Measurements from ENCODE around the gene DNASE1. TPM values are rescaled to one million over a fixed set of nuclear protein-coding genes. Genes with fewer than 3 reads are reported as not detected.

The DNASE1 gene
- total and polyA plus RNA-seq, 4 donors = 5.5 to 39.5 (median 8.3) TPM

GRCh38 chr16:3664187-3664896 lies 9.9 kb downstream of the DNASE1 start:
- WGBS, 2 donors = 96 to 97% methylated on average over 31 of the region's 31 CpGs
- H3K36me3 ChIP-seq (ENCODE audit: control insufficient read depth in 4 of 4, insufficient read depth in 4 of 4, low read length in 4 of 4) = peaks cover 6 to 62% (median 22%) of the 10 kb centered on the region in 4 donors
- no peak overlapping the region for H3K4me3 ChIP-seq
- H3K4me1 ChIP-seq (ENCODE audit: control insufficient read depth in 5 of 5, insufficient read depth in 5 of 5, low read length in 5 of 5) = no peaks in the 10 kb centered on the region
- H3K27me3 ChIP-seq (ENCODE audit: control insufficient read depth in 3 of 3, insufficient read depth in 3 of 3, low read length in 2 of 3) = no peaks in the 10 kb centered on the region
- no peak overlapping the region for H3K27ac ChIP-seq (ENCODE audit: low read depth in 1 of 2, low read length in 1 of 2)
- H3K9ac ChIP-seq (ENCODE audit: insufficient read depth in 1 of 2, low read length in 2 of 2) = no peak overlapping the region
- H3K9me3 ChIP-seq (ENCODE audit: control insufficient read depth in 4 of 4, insufficient read depth in 3 of 4, low read length in 3 of 4) = no peaks in the 10 kb centered on the region
- DNase-seq (no peak), ATAC-seq (ENCODE audit: insufficient read depth, low FRiP score) (no peak)
- no peak for TF ChIP-seq CTCF (IDR thresholded peaks at IDR 0.05; ENCODE audit: control extremely low read depth, extremely low read depth)

GRCh38 chr16:3665508-3665907 lies 11.0 kb downstream of the DNASE1 start:
- 74 to 79% methylated on average over 6 of the region's 6 CpGs for WGBS, 2 donors
- TF ChIP-seq CTCF (IDR thresholded peaks at IDR 0.05; ENCODE audit: control extremely low read depth, extremely low read depth) = no peak
- Histone ChIP-seq H3K9me3 (ENCODE audit: control insufficient read depth in 4 of 4, insufficient read depth in 3 of 4, low read length in 3 of 4) (no peaks in the 10 kb centered on the region), H3K4me1 (ENCODE audit: control insufficient read depth in 5 of 5, insufficient read depth in 5 of 5, low read length in 5 of 5) (no peaks in the 10 kb centered on the region), H3K4me3 (no peak overlapping the region), H3K27ac (ENCODE audit: low read depth in 1 of 2, low read length in 1 of 2) (no peak overlapping the region), H3K36me3 (ENCODE audit: control insufficient read depth in 4 of 4, insufficient read depth in 4 of 4, low read length in 4 of 4) (peaks cover 3 to 54% (median 14%) of the 10 kb centered on the region in 4 donors), H3K9ac (ENCODE audit: insufficient read depth in 1 of 2, low read length in 2 of 2) (no peak overlapping the region), H3K27me3 (ENCODE audit: control insufficient read depth in 3 of 3, insufficient read depth in 3 of 3, low read length in 2 of 3) (no peaks in the 10 kb centered on the region)
- DNase-seq = no peak
- ATAC-seq (ENCODE audit: insufficient read depth, low FRiP score) = no peak

DNA sequence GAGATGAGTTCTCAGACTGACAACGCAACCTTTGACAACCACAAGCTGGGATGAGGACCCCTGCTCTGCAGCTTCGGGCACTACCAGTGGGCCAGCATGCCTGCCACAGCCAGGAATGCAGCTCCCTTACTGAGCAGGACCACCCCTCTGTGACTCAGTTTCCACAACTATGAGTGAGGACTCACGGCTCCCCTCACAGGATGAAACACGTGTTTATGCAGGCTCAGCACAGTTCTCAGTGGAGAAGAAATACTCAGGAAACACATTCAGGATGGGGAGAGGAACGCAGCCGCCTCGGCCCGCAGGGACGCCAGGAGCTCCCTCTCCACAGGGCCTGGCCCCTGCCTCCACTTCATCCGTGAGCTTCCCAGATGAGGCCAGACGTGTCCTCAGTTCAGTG lies 14.1 kb downstream of the DNASE1 start:
- Histone ChIP-seq H3K27ac (ENCODE audit: low read depth in 1 of 2, low read length in 1 of 2) (no peak overlapping the region), H3K27me3 (ENCODE audit: control insufficient read depth in 3 of 3, insufficient read depth in 3 of 3, low read length in 2 of 3) (no peaks in the 10 kb centered on the region), H3K4me3 (no peak overlapping the region), H3K4me1 (ENCODE audit: control insufficient read depth in 5 of 5, insufficient read depth in 5 of 5, low read length in 5 of 5) (no peaks in the 10 kb centered on the region), H3K9ac (ENCODE audit: insufficient read depth in 1 of 2, low read length in 2 of 2) (no peak overlapping the region), H3K36me3 (ENCODE audit: control insufficient read depth in 4 of 4, insufficient read depth in 4 of 4, low read length in 4 of 4) (peaks cover 0 to 46% (median 9%) of the 10 kb centered on the region in 4 donors), H3K9me3 (ENCODE audit: control insufficient read depth in 4 of 4, insufficient read depth in 3 of 4, low read length in 3 of 4) (no peaks in the 10 kb centered on the region)
- DNase-seq (no peak), ATAC-seq (ENCODE audit: insufficient read depth, low FRiP score) (no peak)
- TF ChIP-seq CTCF (IDR thresholded peaks at IDR 0.05; ENCODE audit: control extremely low read depth, extremely low read depth) = no peak
- 72 to 81% methylated on average over 11 of the region's 11 CpGs for WGBS, 2 donors

GRCh38 chr16:3669082-3669481 lies 14.6 kb downstream of the DNASE1 start:
- Histone ChIP-seq H3K4me1 (ENCODE audit: control insufficient read depth in 5 of 5, insufficient read depth in 5 of 5, low read length in 5 of 5) (no peaks in the 10 kb centered on the region), H3K9me3 (ENCODE audit: control insufficient read depth in 4 of 4, insufficient read depth in 3 of 4, low read length in 3 of 4) (no peaks in the 10 kb centered on the region), H3K27ac (ENCODE audit: low read depth in 1 of 2, low read length in 1 of 2) (no peak overlapping the region), H3K9ac (ENCODE audit: insufficient read depth in 1 of 2, low read length in 2 of 2) (no peak overlapping the region), H3K4me3 (no peak overlapping the region), H3K36me3 (ENCODE audit: control insufficient read depth in 4 of 4, insufficient read depth in 4 of 4, low read length in 4 of 4) (peaks cover 0 to 48% (median 10%) of the 10 kb centered on the region in 4 donors), H3K27me3 (ENCODE audit: control insufficient read depth in 3 of 3, insufficient read depth in 3 of 3, low read length in 2 of 3) (no peaks in the 10 kb centered on the region)
- no peak for TF ChIP-seq CTCF (IDR thresholded peaks at IDR 0.05; ENCODE audit: control extremely low read depth, extremely low read depth)
- WGBS, 2 donors = 68 to 70% methylated on average over 10 of the region's 10 CpGs
- ATAC-seq (ENCODE audit: insufficient read depth, low FRiP score) (no peak), DNase-seq (no peak)

Data from lung (tissue), 12 donors.